ENCODE measurements around the gene POU2F3. TPM values are rescaled to one million over a fixed set of nuclear protein-coding genes. Genes with fewer than 3 reads are reported as not detected.

POU2F3 gene
- total RNA-seq, 1 donor from 2014 or later, result 4.6 TPM

DNA sequence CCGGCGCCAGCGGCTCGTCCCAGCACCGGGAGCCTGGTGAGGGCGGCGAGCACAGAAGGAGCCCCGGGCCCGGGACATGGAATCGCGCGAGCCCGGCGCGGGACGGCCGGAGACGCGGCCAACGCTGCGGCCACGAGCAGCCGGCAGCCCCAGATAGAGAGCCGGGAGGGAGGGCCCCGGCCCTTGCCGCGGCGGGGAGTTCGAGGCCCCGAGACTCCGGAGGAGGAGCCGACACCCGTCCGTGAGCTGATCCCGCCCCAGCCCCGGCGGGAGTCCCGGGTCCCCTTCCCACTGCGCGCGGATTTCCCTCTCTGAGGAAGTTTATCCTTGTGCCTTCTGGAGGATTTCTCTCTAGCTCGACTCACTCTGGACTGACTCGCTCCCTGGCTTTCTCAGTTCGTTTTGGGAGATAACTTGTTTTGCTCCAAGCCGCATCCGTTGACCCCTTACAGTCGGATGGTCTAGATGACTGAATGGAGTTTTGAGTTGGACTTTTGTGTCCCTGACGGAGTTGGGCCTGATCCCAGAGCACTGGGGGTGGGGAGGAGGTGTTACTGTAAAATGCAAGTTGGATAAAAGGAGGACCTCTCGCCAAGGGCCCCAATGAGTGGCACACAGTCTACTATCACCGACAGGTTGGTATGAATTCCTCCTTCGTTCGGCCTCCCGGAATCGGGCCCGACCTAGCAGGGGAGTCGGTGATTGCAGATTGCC, 96.9 kb downstream of the POU2F3 start:
- intact Hi-C loops (cut with DNase I), result no loop called here
- peaks cover 62% of the 10 kb centered on the region for H3K4me1 ChIP-seq
- no peaks in the 10 kb centered on the region for H3K9me3 ChIP-seq
- DNase-seq, result peak; percentile 68
- peak overlapping the region; percentile 93 for H3K27ac ChIP-seq
- peak overlapping the region; percentile 91 for H3K4me3 ChIP-seq
- H3K27me3 ChIP-seq (ENCODE audit: low read depth), result no peaks in the 10 kb centered on the region
- no peak for TF ChIP-seq CTCF (IDR thresholded peaks at IDR 0.05)
- H3K36me3 ChIP-seq, result no peaks in the 10 kb centered on the region
- ATAC-seq, result peak; percentile 63 to 67

DNA sequence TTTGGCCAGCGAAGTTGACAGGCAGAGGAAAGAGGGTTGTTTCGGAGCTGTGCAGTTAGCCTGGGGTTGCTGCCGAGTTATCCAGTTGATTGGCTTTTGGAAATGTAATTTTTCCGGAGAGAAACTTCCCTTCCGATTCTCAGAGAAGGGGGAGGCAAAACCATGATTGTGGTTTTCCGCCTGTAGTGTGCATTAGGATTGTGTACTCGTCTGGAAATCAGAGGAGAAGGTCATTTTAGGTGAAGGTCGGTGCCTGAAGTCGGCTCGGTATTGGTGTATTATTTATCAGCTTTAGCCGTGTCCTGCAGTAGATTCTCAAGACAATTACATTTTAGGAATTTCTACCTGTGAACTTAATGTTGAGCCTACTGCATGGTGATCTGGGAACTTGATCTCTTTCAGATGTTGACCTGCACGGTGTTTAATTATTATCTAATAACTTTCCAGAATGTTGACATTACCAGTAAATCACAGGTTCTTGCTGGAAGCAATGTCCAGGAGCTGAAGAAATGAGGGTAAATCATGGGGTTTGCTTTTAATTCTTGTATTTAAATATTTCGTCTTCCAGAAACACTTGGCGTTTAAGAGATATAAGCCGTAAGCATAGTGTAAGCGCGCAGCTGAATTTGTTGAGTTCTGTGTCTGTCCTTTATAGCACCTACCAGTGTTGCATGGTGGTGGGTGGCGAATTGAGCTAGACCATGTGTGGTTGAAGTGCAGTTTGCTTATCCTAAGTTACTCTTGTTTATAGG, 97.6 kb downstream of the POU2F3 start:
- intact Hi-C loops (cut with DNase I), result no loop called here
- no peak for ATAC-seq
- Histone ChIP-seq H3K9me3 (no peaks in the 10 kb centered on the region), H3K27ac (peak overlapping the region; percentile 93), H3K36me3 (no peaks in the 10 kb centered on the region), H3K27me3 (ENCODE audit: low read depth) (no peaks in the 10 kb centered on the region), H3K4me1 (peaks cover 64% of the 10 kb centered on the region), H3K4me3 (peak overlapping the region; percentile 91)
- no peak for TF ChIP-seq CTCF (IDR thresholded peaks at IDR 0.05)
- DNase-seq, result no peak

DNA sequence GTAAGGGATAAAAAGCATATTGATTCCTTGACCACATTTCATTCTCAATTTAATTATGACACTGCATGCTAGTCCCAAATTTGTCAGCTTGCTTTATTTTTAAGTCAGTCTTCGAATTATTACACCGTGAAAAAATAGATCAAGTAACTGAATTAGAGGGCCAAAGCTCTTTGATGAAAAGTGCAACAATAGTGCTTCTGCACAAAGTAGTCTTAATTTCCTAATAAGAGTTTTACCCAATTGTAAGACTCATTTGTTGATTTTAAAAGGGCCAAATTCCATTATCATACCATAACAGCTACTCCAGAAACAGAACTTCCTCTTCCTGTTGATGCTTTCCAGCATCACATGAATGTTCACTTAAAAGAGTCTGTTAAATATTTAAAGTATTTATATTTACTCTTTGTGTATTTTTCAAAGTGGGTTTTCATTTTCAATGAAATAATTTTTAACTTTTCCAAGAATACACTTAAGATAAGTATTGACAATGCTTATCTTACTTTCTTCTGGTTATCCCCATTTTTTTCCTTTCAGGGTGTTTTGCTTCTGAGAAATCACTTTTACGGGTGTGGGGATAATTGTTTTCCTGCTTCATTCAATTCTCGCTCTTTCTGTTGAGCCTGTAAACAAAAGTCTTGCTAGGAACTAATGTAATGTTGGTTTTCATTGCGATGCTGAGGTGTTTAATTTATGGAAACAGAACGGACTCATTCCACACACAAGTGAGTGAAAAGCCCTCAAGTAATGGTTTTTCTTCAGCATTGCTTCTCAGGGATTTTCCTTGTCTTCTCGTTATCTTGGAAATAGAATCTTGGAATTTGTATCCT, 98.4 kb downstream of the POU2F3 start:
- peaks cover 72% of the 10 kb centered on the region for H3K4me1 ChIP-seq
- peak overlapping the region; percentile 91 for H3K4me3 ChIP-seq
- intact Hi-C loops (cut with DNase I), result no loop called here
- TF ChIP-seq CTCF (IDR thresholded peaks at IDR 0.05), result no peak
- H3K9me3 ChIP-seq, result no peaks in the 10 kb centered on the region
- DNase-seq (no peak), ATAC-seq (no peak)
- peak overlapping the region; percentile 93 for H3K27ac ChIP-seq
- no peaks in the 10 kb centered on the region for H3K27me3 ChIP-seq (ENCODE audit: low read depth)
- no peaks in the 10 kb centered on the region for H3K36me3 ChIP-seq

DNA sequence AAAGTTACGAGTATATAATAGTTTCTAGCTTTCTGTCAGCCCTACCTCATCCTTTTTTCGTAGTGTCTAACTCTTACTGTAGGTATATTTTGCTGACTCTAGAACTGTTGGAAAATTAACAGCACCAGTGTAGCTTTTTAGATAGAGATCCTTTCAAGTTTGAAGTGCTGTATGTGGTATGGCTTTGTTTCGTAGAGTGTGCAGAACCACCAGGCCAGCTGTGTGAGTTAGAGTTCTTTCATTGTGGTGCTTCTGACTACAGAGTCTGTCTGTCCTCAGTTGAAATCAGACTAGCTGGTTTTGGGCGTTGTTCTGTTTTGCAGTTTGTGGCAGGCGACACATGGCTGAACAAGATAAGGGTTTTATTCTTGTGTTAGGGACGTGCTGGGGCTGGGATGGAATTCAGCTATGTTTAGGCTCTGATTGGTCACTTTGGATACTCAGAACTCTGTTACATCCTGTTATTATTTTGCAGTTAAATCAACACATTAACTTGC, 99.5 kb downstream of the POU2F3 start:
- no peak for ATAC-seq
- no peak for DNase-seq
- peak overlapping the region; percentile 93 for H3K27ac ChIP-seq
- no peak for TF ChIP-seq CTCF (IDR thresholded peaks at IDR 0.05)
- no peaks in the 10 kb centered on the region for H3K27me3 ChIP-seq (ENCODE audit: low read depth)
- H3K9me3 ChIP-seq, result no peaks in the 10 kb centered on the region
- peaks cover 73% of the 10 kb centered on the region for H3K4me1 ChIP-seq
- intact Hi-C loops (cut with DNase I), result no loop called here
- no peaks in the 10 kb centered on the region for H3K36me3 ChIP-seq
- peak overlapping the region; percentile 91 for H3K4me3 ChIP-seq

DNA sequence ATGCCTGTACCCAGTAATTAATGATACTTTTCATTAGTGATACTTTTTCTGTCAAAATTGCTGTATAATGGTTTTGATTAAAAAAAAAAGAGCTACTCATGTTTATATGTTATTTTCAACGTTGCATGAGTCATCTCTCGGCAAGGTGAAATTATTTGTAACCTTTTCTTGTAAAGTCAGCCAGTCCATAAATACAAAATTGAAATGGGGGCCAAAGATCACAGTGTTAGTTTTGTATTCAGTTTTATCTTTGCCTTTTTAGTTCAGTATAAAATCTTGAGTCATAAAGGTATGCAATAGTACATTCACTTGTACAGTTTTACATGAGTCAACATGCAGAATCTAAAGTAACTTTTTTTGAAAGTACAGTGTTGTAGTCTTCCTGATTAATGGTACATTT, 100.6 kb downstream of the POU2F3 start:
- Histone ChIP-seq H3K36me3 (no peaks in the 10 kb centered on the region), H3K4me3 (peak overlapping the region; percentile 91), H3K4me1 (peaks cover 73% of the 10 kb centered on the region), H3K27ac (no peak overlapping the region), H3K27me3 (ENCODE audit: low read depth) (no peaks in the 10 kb centered on the region), H3K9me3 (no peaks in the 10 kb centered on the region)
- intact Hi-C loops (cut with DNase I), result no loop called here
- TF ChIP-seq CTCF (IDR thresholded peaks at IDR 0.05), result no peak
- ATAC-seq (no peak), DNase-seq (no peak)
